ENCODE data around the gene NRXN3. TPM values are rescaled to one million over a fixed set of nuclear protein-coding genes. Genes with fewer than 3 reads are reported as not detected.

The NRXN3 gene
- total RNA-seq, 1 experiment from 2014 or later = not detected

GRCh38 chr14:78847801-78848200, 677.6 kb downstream of the NRXN3 start:
- Histone ChIP-seq H3K27me3 (ENCODE audit: control insufficient read depth, insufficient read depth, low read length) (no peaks in the 10 kb centered on the region), H3K27ac (ENCODE audit: low read length) (no peak overlapping the region), H3K4me1 (ENCODE audit: control insufficient read depth, insufficient read depth, low read length) (no peaks in the 10 kb centered on the region), H3K36me3 (ENCODE audit: control insufficient read depth, insufficient read depth, low read length) (no peaks in the 10 kb centered on the region), H3K9me3 (ENCODE audit: control insufficient read depth, insufficient read depth, low read depth, low read length) (no peaks in the 10 kb centered on the region), H3K4me3 (ENCODE audit: low read depth in 2 of 2, low read length in 2 of 2) (no peak overlapping the region)
- DNase-seq (ENCODE audit: low read depth, low spot score) (no peak), ATAC-seq (no peak)
- ChIA-PET POLR2A (no interaction called here), CTCF (no interaction called here)
- in situ Hi-C loops (cut with HindIII; ENCODE audit: low pct_unique_long_range_greater_than_20kb, low sequenced_read_pairs) (no loop called here), intact Hi-C loops (cut with micrococcal nuclease; ENCODE audit: unreplicated experiment) (no loop called here)
- no TSS peak for BruUV-seq (replicated peaks)
- TF ChIP-seq TCF7L2 (IDR thresholded peaks at IDR 0.05; ENCODE audit: low read depth, low read length) = no peak
- TF ChIP-seq, protein P1, sequence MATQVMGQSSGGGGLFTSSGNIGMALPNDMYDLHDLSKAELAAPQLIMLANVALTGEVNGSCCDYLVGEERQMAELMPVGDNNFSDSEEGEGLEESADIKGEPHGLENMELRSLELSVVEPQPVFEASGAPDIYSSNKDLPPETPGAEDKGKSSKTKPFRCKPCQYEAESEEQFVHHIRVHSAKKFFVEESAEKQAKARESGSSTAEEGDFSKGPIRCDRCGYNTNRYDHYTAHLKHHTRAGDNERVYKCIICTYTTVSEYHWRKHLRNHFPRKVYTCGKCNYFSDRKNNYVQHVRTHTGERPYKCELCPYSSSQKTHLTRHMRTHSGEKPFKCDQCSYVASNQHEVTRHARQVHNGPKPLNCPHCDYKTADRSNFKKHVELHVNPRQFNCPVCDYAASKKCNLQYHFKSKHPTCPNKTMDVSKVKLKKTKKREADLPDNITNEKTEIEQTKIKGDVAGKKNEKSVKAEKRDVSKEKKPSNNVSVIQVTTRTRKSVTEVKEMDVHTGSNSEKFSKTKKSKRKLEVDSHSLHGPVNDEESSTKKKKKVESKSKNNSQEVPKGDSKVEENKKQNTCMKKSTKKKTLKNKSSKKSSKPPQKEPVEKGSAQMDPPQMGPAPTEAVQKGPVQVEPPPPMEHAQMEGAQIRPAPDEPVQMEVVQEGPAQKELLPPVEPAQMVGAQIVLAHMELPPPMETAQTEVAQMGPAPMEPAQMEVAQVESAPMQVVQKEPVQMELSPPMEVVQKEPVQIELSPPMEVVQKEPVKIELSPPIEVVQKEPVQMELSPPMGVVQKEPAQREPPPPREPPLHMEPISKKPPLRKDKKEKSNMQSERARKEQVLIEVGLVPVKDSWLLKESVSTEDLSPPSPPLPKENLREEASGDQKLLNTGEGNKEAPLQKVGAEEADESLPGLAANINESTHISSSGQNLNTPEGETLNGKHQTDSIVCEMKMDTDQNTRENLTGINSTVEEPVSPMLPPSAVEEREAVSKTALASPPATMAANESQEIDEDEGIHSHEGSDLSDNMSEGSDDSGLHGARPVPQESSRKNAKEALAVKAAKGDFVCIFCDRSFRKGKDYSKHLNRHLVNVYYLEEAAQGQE (IDR thresholded peaks at IDR 0.05; ENCODE audit: insufficient read depth in 1 of 2, low read depth in 2 of 2, low read length in 1 of 2) = no peak
- TF ChIP-seq CTCF (IDR thresholded peaks at IDR 0.05) = no peak
- TF ChIP-seq SIN3A (IDR thresholded peaks at IDR 0.05; ENCODE audit: borderline replicate concordance, insufficient read depth, low read depth, low read length) = no peak
- TF ChIP-seq POLR2AphosphoS5 (IDR thresholded peaks at IDR 0.05; ENCODE audit: low read depth, low read length) = no peak

- no TSS peak for BruUV-seq (replicated peaks)
- ATAC-seq = no peak
- peak; percentile 22 for DNase-seq (ENCODE audit: low read depth, low spot score)
These were observed 678.2 kb downstream of the NRXN3 start for GRCh38 chr14:78848234-78848820.

More at GRCh38 chr14:78848234-78848820, 678.2 kb downstream of the NRXN3 start:
- intact Hi-C loops (cut with micrococcal nuclease; ENCODE audit: unreplicated experiment) (no loop called here), in situ Hi-C loops (cut with HindIII; ENCODE audit: low pct_unique_long_range_greater_than_20kb, low sequenced_read_pairs) (no loop called here)
- TF ChIP-seq SIN3A (IDR thresholded peaks at IDR 0.05; ENCODE audit: borderline replicate concordance, insufficient read depth, low read depth, low read length) (no peak), CTCF (IDR thresholded peaks at IDR 0.05) (peak; percentile 81), POLR2AphosphoS5 (IDR thresholded peaks at IDR 0.05; ENCODE audit: low read depth, low read length) (no peak), TCF7L2 (IDR thresholded peaks at IDR 0.05; ENCODE audit: low read depth, low read length) (no peak)
- Histone ChIP-seq H3K27me3 (ENCODE audit: control insufficient read depth, insufficient read depth, low read length) (no peaks in the 10 kb centered on the region), H3K27ac (ENCODE audit: low read length) (no peak overlapping the region), H3K9me3 (ENCODE audit: control insufficient read depth, insufficient read depth, low read depth, low read length) (no peaks in the 10 kb centered on the region), H3K36me3 (ENCODE audit: control insufficient read depth, insufficient read depth, low read length) (no peaks in the 10 kb centered on the region), H3K4me3 (ENCODE audit: low read depth in 2 of 2, low read length in 2 of 2) (no peak overlapping the region), H3K4me1 (ENCODE audit: control insufficient read depth, insufficient read depth, low read length) (no peaks in the 10 kb centered on the region)
- ChIA-PET POLR2A (no interaction called here), CTCF (interaction anchor here (0.6 kb wide), 1 partner anchor 78 kb away, joined by 9 read pairs; no protein-coding TSS in a partner anchor)

Measured in Panc1 (cell line).